Testis (tissue), 3 donors: Measurements from ENCODE around the gene PSD2. TPM values are rescaled to one million over a fixed set of nuclear protein-coding genes. Genes with fewer than 3 reads are reported as not detected.

Experiments used
- DNase-seq: peaks from one replicate; pipeline ENCODE4 v3.0.0-alpha.2; 2019
- H3K27ac ChIP-seq, 2 donors: fragments of 200-600 bp; sonication (generic); one replicate each; pipeline ENCODE4 v1.5.1; 2019
- H3K27me3 ChIP-seq: fragments of 200-600 bp; sonication (generic); one replicate; pipeline ENCODE4 v1.5.1; 2019
- H3K36me3 ChIP-seq: fragments of 200-600 bp; sonication (generic); one replicate; pipeline ENCODE4 v1.5.1; 2017; ENCODE audit warnings: low read depth; ENCODE audit errors: missing control alignments
- H3K4me1 ChIP-seq: fragments of 200-600 bp; sonication (generic); one replicate; pipeline ENCODE4 v1.5.1; 2019
- H3K4me3 ChIP-seq, 2 donors: fragments of 200-600 bp; sonication (generic); one replicate each; pipeline ENCODE4 v1.5.1; 2017 to 2019
- H3K9me3 ChIP-seq: fragments of 200-600 bp; sonication (generic); one replicate; pipeline ENCODE4 v1.5.1; 2017
- POLR2A ChIP-seq: fragments of 450-650 bp; IDR thresholded peaks from one replicate; pipeline ENCODE4 v1.6.1; 2017; ENCODE audit warnings: antibody characterized with exemption, mild to moderate bottlenecking, moderate library complexity
- whole genome bisulfite sequencing, 2 donors: methylation state at CpG; one replicate each; pipeline ENCODE4 v1.1.5; 2018; 5-methylcytosine and 5-hydroxymethylcytosine counted together
- intact Hi-C: fragments of 100-400 bp; cut with DNase I; formaldehyde crosslinking; loops from one replicate; pipeline ENCODE4 v1.15.1; 2023; ENCODE audit warnings: low total_unique reads
- polyA plus RNA-seq: library from polyadenylated mRNA; stranded (reverse); fragments of 350-450 nt; fragmentation: Illumina TruSeq; extraction: RNeasy Lipid Tissue Mini Kit (QIAGEN cat#74804); gene quantifications from one replicate; pipeline ENCODE4 v1.2.3, GENCODE V29; 2014; ENCODE audit warnings: low read depth, low replicate concordance; ENCODE audit not compliant: insufficient read depth
- total RNA-seq, 2 donors: library from RNA; depleted of rRNA; stranded (reverse); fragments of >200 nt; gene quantifications; one replicate each; pipeline ENCODE4 v1.2.3, GENCODE V29; 2016
- TF ChIP-seq, protein P1 (sequence below), 3 experiments: fragments of 450-650 bp in 2 of 3; fragments of 200-600 bp in 1 of 3; sonication (generic) in 1 of 3; IDR thresholded peaks; one replicate each; pipeline ENCODE4 v1.5.1; 2016 to 2019; ENCODE audit warnings: antibody characterized with exemption in 3 of 3, mild to moderate bottlenecking in 2 of 3, moderate library complexity in 1 of 3

The PSD2 gene
- total and polyA plus RNA-seq, 3 donors from 2014 or later: 1.6 to 2.0 (median 1.9) TPM

GRCh38 chr5:139761057-139761450 lies 34.6 kb upstream of the PSD2 start:
- H3K4me1 ChIP-seq: peaks cover 12% of the 10 kb centered on the region
- no peak for DNase-seq
- H3K27ac ChIP-seq: no peak overlapping the region
- H3K9me3 ChIP-seq: no peaks in the 10 kb centered on the region
- H3K36me3 ChIP-seq: no peaks in the 10 kb centered on the region
- intact Hi-C loops: no loop called here
- H3K4me3 ChIP-seq: no peak overlapping the region
- no peaks in the 10 kb centered on the region for H3K27me3 ChIP-seq
- 83 to 97% methylated on average over 3 of the region's 3 CpGs for WGBS, 2 donors
- TF ChIP-seq, protein P1, sequence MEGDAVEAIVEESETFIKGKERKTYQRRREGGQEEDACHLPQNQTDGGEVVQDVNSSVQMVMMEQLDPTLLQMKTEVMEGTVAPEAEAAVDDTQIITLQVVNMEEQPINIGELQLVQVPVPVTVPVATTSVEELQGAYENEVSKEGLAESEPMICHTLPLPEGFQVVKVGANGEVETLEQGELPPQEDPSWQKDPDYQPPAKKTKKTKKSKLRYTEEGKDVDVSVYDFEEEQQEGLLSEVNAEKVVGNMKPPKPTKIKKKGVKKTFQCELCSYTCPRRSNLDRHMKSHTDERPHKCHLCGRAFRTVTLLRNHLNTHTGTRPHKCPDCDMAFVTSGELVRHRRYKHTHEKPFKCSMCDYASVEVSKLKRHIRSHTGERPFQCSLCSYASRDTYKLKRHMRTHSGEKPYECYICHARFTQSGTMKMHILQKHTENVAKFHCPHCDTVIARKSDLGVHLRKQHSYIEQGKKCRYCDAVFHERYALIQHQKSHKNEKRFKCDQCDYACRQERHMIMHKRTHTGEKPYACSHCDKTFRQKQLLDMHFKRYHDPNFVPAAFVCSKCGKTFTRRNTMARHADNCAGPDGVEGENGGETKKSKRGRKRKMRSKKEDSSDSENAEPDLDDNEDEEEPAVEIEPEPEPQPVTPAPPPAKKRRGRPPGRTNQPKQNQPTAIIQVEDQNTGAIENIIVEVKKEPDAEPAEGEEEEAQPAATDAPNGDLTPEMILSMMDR (IDR thresholded peaks at IDR 0.05): no peak
- TF ChIP-seq POLR2A: no peak

DNA sequence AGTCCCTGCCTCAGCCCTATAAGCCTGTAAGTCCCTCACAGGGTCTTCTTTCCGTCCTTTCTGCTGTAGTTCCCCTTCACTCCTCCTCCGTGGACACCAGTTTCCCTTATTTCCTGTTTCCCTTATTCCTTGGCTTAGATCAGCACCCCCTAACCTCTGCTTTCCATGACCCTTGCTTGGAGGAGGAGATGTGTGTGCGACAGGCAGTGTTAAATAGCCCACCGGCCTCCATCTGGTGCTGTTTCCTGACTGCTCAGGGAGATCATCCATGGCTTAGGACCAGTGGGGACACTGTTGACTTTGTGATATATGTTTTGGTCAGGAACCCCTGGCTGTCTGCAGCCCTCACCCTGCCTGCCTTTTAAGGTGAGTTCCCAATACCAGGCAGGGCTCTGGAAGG lies 34.1 kb upstream of the PSD2 start:
- DNase-seq: no peak
- 64 to 87% methylated on average over 4 of the region's 4 CpGs for WGBS, 2 donors
- intact Hi-C loops: no loop called here
- no peaks in the 10 kb centered on the region for H3K9me3 ChIP-seq
- H3K27ac ChIP-seq: no peak overlapping the region
- peaks cover 10% of the 10 kb centered on the region for H3K4me1 ChIP-seq
- H3K36me3 ChIP-seq: no peaks in the 10 kb centered on the region
- no peaks in the 10 kb centered on the region for H3K27me3 ChIP-seq
- TF ChIP-seq, protein P1 (IDR thresholded peaks at IDR 0.05): no peak
- TF ChIP-seq POLR2A: no peak
- no peak overlapping the region for H3K4me3 ChIP-seq

DNA sequence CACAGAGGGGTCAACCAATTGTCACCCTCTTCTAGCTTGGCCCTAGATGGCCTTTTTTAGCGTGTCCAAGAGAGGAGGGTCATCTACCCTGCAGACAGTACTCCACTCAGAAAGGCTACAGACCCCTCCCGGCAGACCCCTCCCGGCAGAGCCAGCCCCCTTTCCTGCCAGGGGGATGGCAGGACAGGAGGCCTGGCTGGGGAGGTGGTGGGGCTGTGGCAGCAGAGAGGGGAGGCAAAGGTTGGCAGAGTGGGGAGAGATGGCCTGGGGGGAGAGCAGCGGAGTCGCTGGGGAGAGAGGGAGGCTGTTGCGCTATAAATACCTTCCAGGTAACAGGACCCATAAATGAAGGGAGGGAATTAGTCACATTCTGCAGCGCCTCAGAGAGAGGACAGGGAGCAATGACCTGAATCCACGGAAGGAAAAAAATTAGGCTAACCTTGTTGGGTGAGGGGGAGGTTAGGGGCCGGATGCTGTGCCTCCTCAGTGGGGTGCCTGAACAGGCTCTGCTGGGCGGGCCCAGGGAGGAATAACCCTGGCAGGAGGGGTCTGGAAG lies 32.9 kb upstream of the PSD2 start:
- Histone ChIP-seq H3K27ac (no peak overlapping the region), H3K9me3 (no peaks in the 10 kb centered on the region), H3K36me3 (no peaks in the 10 kb centered on the region), H3K4me3 (no peak overlapping the region), H3K4me1 (peaks cover 10% of the 10 kb centered on the region), H3K27me3 (no peaks in the 10 kb centered on the region)
- intact Hi-C loops: no loop called here
- WGBS, 2 donors: 78 to 83% methylated on average over 10 of the region's 10 CpGs
- DNase-seq: no peak
- TF ChIP-seq, protein P1 (IDR thresholded peaks at IDR 0.05): no peak
- no peak for TF ChIP-seq POLR2A

GRCh38 chr5:139763280-139763929 lies 32.2 kb upstream of the PSD2 start:
- no peaks in the 10 kb centered on the region for H3K36me3 ChIP-seq
- no peaks in the 10 kb centered on the region for H3K27me3 ChIP-seq
- intact Hi-C loops: no loop called here
- no peak for DNase-seq
- WGBS, 2 donors: 75 to 77% methylated on average over 12 of the region's 12 CpGs
- no peak overlapping the region for H3K27ac ChIP-seq
- H3K4me3 ChIP-seq: no peak overlapping the region
- no peaks in the 10 kb centered on the region for H3K9me3 ChIP-seq
- H3K4me1 ChIP-seq: peaks cover 10% of the 10 kb centered on the region
- TF ChIP-seq, protein P1 (IDR thresholded peaks at IDR 0.05): no peak
- no peak for TF ChIP-seq POLR2A
